HG02938 (cell line): ENCODE measurements around the gene CABCOCO1.

ENCODE experiments used
- ATAC-seq: cut with Tn5 transposase; IDR thresholded peaks from one replicate; pipeline ENCODE4 v1.9.1; 2021; ENCODE audit warnings: mild to moderate bottlenecking, moderate library complexity; ENCODE audit not compliant: unreplicated experiment

Gene CABCOCO1, protein sequence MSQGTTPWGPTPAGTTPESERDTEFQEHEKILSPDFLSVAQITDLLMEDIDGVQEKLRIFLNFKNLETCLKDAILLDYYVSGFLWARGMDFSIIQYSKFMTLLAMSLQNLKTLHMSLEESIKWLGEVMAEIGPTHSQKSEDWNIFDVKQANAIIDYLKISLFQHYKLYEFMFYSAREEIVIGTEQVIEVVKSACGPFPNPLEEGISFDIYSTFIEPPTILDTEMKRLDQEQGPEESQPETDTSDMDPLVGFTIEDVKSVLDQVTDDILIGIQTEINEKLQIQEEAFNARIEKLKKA

GRCh38 chr10:61662794-61663259 is at the start of gene CABCOCO1:
TSS of gene CABCOCO1 (plus strand) at chr10:61662929. CDS start at chr10:61662973, 44 bp downstream.
- ATAC-seq, result no peak

- no peak for ATAC-seq
Observed at GRCh38 chr10:61613665-61614064, 49.1 kb upstream of the CABCOCO1 start.

GRCh38 chr10:61616611-61617010 is 46.1 kb upstream of the CABCOCO1 start:
- no peak for ATAC-seq

- ATAC-seq, result no peak
Observed at GRCh38 chr10:61617180-61617579, 45.5 kb upstream of the CABCOCO1 start.

DNA sequence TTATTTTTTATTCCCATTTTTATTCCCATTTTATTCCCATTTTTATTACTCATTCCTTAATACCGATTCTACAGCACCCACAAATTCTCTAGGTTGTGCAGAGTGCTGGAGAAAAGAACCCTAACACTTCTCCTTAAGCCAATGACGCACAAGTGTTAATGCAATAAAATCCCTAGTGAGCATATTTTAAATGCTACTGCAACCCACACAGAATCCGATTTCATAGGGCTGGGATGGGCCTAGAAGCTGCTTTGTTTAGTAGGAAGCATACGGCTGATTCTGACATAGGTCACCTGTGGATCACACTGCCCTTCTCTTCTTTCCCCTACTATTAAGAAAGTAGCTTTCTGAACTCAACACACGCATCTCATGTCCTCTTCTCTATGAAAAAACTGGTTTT is 45.1 kb upstream of the CABCOCO1 start:
- ATAC-seq, result no peak

DNA sequence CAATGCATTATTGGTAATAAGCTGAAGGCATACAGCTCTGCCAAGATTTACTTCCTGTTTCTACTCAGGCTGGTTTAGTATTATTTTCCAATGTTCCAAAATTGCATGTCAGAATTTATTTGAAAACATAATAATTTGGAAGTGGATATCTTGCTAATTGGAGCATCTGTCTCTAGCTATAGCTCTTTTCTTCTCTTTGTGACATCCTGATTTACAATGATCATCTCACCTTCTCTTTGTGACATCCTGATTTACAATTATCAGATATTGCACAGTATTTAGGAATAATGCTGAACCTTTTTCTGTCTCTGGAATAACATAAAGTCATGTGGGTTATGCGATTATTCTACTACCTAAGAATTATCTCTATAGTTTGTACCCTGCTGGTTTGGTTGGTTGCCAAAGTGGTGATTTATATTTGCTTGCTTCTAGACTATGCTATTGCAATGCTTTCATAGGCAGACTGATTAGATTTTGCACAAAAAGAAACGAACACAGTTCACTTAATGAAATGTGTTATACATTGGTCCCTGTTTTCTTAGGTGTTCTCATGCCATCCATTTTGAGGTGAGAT is 44.3 kb upstream of the CABCOCO1 start:
- ATAC-seq, result no peak

- no peak for ATAC-seq
Observed at GRCh38 chr10:61620506-61620905, 42.2 kb upstream of the CABCOCO1 start.

- ATAC-seq, result no peak
Observed at GRCh38 chr10:61621605-61622051, 41.1 kb upstream of the CABCOCO1 start.

DNA sequence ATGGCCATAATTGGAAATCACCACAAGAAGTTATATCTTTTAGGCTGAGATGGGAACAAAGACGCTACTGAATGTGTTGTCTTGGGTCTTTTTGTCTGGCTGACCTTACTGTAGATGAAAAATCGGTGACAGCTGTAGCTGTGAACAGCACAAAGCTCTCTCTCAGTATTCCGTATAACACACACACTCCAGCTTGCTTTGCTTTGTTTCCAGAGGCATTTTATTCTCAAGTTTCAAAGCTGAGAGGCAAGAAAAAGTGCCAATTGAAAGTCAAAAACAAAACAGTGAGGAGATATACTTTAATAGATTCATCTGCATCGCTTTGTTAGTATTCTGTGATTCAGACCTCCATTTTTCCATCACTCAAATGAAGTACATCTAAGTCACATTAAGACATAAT is 39.6 kb upstream of the CABCOCO1 start:
- ATAC-seq, result no peak

- ATAC-seq, result no peak
Observed at GRCh38 chr10:61626209-61626608, 36.5 kb upstream of the CABCOCO1 start.

- no peak for ATAC-seq
Observed at GRCh38 chr10:61627266-61627665, 35.5 kb upstream of the CABCOCO1 start.

GRCh38 chr10:61628151-61628874 is 34.4 kb upstream of the CABCOCO1 start:
- no peak for ATAC-seq

GRCh38 chr10:61628875-61629513 is 33.7 kb upstream of the CABCOCO1 start:
- ATAC-seq, result no peak

DNA sequence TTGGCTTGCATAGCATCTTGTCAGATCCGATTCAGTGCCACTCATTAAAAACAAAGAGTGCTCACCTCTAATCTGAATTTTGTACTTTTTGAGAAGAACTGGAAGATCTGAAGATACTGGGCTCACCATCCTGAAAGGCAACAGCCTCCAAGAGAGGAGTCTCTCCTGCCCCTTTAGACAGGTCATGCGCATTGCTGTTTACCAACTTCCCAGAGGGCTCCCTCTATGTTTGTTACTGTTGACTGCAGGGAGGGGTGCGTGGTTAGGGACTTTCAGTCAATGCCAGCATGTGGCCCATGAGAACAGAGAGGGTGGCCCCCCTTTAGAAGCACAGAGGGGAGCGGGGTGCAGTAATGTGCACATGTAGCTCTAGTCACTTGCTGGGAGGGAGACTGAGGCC is 33.2 kb upstream of the CABCOCO1 start:
- ATAC-seq, result no peak

GRCh38 chr10:61632057-61632670 is 30.6 kb upstream of the CABCOCO1 start:
- no peak for ATAC-seq

GRCh38 chr10:61633665-61634064 is 29.1 kb upstream of the CABCOCO1 start:
- no peak for ATAC-seq

GRCh38 chr10:61634746-61635145 is 28.0 kb upstream of the CABCOCO1 start:
- ATAC-seq, result no peak

DNA sequence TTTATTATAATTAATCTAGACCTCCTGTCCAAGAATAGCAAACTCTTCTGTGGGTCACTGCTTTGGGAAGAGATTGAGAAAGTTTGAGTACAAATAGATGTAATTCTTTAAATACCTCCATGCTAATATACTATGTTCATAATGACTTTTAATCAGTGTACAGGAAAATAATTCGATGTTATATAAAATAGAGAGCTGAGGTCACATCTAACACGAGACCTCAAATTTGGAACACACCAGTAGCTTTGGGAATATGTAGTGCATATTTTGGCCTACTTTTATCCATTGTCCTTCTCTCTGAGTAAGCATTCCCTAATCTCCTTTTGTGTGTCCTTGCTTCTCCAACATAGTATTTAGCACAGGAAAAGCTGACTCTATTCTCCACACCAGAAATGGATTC is 27.3 kb upstream of the CABCOCO1 start:
- ATAC-seq, result no peak

DNA sequence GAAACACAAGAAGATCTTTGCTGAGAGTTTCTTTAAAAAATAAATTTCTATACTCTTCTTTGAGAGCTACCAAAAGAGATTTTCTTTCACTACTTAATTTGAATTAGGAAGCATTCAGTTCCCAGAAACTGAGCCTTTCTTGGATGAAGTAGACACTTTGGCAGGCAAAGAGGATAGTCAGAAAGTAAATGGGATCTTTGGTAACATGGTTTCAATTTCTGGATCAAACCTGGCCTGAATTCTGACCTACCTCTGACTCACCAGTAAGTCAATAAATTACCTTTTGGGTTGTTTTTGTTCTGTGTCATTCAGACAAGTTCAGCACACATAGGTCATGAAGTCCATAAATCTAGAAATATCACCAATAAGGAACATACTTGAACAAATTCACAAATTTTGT is 26.8 kb upstream of the CABCOCO1 start:
- ATAC-seq, result no peak

- ATAC-seq, result no peak
Observed at GRCh38 chr10:61639952-61640351, 22.8 kb upstream of the CABCOCO1 start.

DNA sequence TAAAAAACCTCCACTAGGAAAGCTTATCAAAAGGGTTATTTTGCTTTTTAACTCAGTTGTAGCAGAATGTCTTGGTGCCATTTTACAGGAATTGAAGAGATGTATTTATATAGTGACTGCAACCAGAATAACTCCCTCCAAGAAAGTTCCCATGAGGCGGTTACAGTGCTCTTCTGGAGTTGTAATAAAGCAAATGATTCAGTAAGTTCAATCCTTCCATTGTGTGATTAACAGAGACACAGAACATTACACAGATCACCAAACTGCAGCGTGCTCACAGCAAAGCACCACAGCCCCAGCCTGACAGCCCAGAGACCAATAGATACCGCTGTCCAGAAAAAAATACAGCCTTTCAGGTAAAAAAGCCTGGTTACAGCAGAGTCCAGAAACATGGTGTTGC is 21.9 kb upstream of the CABCOCO1 start:
- no peak for ATAC-seq
